Smooth muscle cell of the brain vasculature (primary cell): ENCODE data around the gene PSD.

Experiments used
- DNase-seq: peaks from one replicate; pipeline ENCODE4 v3.0.0-alpha.2; 2012; ENCODE audit warnings: low read depth, low spot score

PSD gene

GRCh38 chr10:102404361-102405107 lies 14.1 kb downstream of the PSD start:
- no peak for DNase-seq

- DNase-seq, result no peak
Measured at GRCh38 chr10:102403115-102403514, 15.5 kb downstream of the PSD start.

DNA sequence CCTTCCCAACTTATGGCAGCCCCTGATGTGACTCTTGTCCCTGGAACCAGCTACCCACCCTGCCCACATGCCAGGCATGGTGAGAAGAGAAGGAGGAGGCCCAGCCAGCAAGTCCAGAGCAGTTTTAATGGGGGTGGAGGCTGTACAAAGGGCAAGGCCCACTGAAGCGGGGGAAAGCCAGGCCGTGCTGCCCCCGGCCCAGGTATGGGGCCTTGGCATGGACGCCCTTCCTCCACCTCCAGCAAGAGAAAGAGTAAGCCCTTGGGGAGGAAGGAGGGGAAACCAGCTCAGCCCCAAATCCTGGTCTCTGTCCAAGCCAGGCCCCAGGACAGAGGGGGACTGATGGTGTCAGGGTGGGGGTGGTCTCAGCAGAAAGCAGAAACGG lies 16.1 kb downstream of the PSD start:
- DNase-seq, result no peak

DNA sequence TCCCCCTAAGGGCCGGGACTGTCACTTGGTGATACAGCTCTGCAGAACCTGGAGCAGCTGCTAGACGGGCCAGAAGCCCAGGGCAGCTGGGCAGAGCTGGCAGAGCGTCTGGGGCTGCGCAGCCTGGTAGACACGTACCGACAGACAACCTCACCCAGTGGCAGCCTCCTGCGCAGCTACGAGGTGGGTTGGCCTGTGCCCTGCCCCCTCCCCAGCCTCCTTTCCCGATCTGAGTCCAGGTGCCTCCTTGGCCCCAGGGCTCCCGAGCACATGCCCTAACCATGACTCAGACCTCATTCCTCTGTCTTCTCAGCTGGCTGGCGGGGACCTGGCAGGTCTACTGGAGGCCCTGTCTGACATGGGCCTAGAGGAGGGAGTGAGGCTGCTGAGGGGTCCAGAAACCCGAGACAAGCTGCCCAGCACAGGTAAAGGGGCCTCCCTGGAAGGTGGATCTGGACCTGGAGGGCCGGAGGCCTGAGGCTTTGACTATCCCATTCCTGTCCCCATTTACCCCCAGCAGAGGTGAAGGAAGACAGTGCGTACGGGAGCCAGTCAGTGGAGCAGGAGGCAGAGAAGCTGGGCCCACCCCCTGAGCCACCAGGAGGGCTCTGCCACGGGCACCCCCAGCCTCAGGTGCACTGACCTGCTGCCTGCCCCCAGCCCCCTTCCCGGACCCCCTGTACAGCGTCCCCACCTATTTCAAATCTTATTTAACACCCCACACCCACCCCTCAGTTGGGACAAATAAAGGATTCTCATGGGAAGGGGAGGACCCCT lies 16.7 kb downstream of the PSD start:
- DNase-seq, result no peak

GRCh38 chr10:102401342-102401654 lies 17.3 kb downstream of the PSD start:
- DNase-seq, result no peak

GRCh38 chr10:102400598-102401341 lies 17.8 kb downstream of the PSD start:
- DNase-seq, result no peak

- DNase-seq, result no peak
Measured at GRCh38 chr10:102400076-102400475, 18.5 kb downstream of the PSD start.

DNA sequence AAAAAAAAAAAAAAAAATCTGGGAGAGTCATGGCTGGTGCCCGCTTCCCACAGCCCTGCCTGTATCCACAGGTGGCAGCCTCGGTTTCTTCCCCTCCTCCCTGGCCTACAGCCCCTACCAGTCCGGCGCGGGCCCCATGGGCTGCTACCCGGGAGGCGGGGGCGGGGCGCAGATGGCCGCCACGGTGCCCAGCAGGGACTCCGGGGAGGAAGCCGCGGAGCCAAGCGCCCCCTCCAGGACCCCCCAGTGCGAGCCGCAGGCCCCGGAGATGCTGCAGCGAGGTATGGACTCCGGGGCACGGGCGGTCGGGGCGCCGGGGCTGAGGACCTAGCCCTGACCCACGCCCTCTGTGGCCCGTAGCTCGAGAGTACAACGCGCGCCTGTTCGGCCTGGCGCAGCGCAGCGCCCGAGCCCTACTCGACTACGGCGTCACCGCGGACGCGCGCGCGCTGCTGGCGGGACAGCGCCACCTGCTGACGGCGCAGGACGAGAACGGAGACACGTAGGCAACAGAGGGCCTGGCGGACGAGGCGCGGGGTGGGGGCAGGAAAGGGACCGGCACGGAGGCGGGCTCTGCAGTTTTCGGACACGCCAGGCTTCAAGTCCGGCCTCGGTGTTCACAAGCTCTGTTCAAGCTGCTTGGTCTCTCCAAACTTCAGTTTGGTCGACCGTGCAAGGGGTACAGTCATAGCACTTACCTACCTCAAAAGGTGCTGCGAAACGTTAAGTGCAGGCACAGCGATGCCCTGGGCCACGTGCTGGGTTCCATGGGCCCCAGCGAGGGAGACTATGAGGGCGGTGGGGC lies 19.2 kb downstream of the PSD start:
- DNase-seq, result peak; percentile 70

DNA sequence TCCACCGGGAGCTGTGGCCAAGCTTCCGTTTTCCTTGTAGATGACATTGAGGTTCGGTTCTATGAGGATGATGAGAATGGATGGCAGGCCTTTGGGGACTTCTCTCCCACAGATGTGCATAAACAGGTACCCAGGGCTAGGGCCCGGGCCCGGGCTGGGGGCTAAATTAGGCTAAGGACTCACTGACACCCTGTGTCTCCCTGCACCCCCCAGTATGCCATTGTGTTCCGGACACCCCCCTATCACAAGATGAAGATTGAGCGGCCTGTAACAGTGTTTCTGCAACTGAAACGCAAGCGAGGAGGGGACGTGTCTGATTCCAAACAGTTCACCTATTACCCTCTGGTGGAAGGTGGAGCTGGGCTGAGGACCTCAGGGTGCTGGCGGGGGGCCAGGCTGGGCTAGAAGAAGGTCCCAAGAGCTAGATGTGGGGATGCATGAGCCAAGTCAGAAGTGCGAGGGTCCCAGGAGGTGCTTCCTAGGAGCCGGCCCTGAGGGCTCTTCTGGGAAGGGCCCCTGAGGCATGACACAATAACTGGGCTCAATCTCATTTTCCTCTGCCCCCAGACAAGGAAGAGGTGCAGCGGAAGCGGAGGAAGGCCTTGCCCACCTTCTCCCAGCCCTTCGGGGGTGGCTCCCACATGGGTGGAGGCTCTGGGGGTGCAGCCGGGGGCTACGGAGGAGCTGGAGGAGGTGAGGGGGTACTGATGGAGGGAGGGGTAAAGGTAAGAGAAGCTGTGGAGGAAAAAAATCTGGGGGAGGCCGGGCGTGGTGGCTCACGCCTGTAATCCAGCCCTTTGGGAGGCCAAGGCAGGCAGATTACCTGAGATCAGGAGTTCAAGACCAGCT lies 20.2 kb downstream of the PSD start:
- no peak for DNase-seq

GRCh38 chr10:102397222-102398171 lies 21.1 kb downstream of the PSD start:
- DNase-seq, result no peak

GRCh38 chr10:102396730-102397151 lies 21.8 kb downstream of the PSD start:
- no peak for DNase-seq

DNA sequence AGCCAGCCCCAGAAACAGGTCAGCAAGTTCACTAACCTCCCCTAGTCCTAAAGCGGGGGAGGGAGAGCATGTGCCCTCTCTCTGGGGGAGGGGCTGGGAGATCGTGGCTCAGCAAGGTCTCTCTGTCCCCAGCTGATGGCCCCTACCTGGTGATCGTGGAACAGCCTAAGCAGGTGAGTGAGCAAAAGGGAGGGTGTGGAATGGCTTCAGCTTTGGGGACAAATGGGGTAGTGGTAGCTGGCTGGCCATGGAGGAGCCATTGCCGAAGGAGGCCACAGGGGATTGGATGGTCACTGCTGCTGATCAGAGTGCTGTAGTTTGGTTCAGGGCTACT lies 22.3 kb downstream of the PSD start:
- no peak for DNase-seq

- peak; percentile 68 for DNase-seq
Measured at GRCh38 chr10:102395400-102396316, 22.9 kb downstream of the PSD start, which contains the start of gene NFKB2. Gene NFKB2 (plus strand): TSS chr10:102395705. CDS start chr10:102395960, 255 bp downstream.

- DNase-seq, result no peak
Measured at GRCh38 chr10:102394801-102395399, 23.7 kb downstream of the PSD start.

DNA sequence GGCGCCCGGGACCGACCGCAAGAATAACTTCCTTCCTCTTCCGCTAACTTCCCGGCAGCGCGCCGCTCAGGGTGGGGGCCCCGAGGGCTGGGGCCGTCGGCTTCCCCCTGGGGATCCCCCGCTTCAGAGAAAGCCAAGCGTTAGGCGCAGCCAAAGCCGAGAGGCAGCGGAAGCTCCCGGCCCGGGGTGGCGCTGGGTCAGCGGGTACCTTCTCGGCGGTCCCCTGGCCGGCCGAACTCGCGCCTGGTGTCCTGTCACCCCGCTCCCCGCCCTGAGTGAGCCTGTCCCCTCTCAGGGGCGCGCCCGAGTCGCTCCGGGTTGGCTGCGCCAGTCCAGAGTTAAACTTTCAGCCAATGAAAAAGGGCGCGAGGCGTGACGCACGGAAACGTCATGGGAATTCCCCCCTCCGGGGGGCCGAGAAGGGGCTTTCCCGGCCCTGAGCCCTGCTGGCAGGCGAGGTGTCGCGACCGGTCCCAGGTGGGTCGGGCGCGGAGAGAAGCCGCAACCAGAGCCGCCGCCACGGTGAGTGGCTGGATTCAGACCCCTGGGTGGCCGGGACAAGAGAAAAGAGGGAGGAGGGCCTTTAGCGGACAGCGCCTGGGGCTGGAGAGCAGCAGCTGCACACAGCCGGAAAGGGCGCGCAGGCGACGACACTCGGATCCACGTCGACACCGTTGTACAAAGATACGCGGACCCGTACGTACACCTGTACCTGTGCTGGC lies 24.3 kb downstream of the PSD start:
- DNase-seq, result peak; percentile 70

DNA sequence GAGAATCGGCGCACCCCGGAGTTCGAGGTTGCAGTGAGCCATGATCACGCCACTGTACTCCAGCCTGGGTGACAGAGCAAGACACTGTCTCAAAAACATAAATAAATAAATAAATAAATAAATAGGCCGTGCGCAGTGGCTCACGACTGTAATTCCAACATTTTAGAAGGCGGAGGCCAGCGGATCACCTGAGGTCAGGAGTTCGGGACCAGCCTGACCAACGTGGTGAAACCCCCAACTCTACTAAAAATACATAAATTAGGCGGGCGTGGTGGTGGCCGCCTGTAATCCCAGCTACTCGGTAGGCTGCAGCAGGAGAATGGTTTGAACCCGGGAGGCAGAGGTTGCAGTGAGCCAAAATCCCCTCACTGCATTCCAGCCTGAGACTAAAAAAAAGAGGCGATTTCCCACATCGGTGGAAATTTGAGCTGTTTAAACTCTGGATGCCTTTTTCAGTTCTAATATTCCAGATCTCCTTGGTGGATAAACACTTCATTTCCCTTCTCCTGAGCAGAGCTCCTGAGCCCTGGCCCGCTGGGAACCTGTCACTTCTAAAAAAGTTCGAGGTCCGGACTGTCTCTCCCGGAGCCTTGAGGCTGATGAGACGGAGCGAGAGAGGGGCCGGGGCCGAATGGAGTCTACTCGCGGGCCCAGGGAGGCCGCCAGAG lies 25.0 kb downstream of the PSD start:
- DNase-seq, result no peak

DNA sequence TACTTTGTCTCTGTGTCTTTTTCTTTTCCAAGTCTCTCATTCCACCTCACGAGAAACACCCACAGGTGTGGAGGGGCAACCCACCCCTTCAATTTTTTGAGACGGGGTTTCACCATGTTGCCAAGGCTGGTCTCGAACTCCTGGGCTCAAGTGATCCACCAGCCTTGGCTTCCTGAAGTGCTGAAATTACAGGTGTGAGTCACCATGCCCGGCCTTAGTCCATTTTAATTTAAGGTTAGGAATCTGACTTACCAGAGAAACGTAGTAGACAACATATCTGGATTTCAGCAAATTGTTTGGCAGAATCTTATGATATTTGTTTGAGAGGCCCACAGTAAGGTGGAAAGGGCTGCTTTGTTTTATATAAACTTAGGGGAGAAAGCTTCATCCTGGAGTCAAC lies 26.3 kb downstream of the PSD start:
- DNase-seq, result no peak
